KOPT-K1 (cell line): ENCODE results near the gene KCNIP1.
"Not testable (repeated sequence)": the region's sequence is repeated elsewhere in the genome, so short reads cannot be mapped to it uniquely, and the experiment has no call there.

ENCODE experiments used
- H3K27ac ChIP-seq: fragments of 200-600 bp; sonication (generic); 2 replicates; pipeline ENCODE4 v1.5.1; 2016; ENCODE audit warnings: antibody characterized with exemption, mild to moderate bottlenecking, low read depth, low read length; ENCODE audit not compliant: poor library complexity, severe bottlenecking
- H3K36me3 ChIP-seq: fragments of 200-600 bp; sonication (generic); 2 replicates; pipeline ENCODE4 v1.5.1; 2017; ENCODE audit warnings: antibody characterized with exemption, mild to moderate bottlenecking, low read length, moderate library complexity; ENCODE audit not compliant: insufficient read depth
- H3K9me3 ChIP-seq: fragments of 200-600 bp; sonication (generic); 2 replicates; pipeline ENCODE4 v1.5.1; 2017; ENCODE audit warnings: antibody characterized with exemption, low read length, mild to moderate bottlenecking; ENCODE audit not compliant: insufficient read depth, poor library complexity, severe bottlenecking

The KCNIP1 gene

DNA sequence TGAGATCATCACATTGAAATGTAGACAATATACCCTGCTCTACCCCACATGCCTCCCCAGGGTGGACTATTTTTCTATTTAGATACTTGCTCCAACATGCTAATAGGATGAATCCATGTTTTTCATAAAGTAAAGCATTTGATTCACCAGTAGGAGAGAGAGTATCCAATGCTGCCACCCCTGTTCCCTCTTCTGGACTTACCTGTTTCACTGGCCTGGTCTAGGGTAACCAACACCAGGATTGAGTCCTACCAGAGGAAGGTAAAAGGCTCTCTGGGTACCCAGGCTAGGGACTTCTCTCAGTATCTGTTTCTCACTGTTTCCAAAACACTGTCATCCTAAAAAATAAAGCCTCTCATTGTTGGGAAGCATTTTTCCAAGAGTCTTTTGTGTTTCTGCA lies 249.5 kb downstream of the KCNIP1 start:
- Histone ChIP-seq H3K27ac (no peak overlapping the region), H3K9me3 (no peaks in the 10 kb centered on the region), H3K36me3 (no peaks in the 10 kb centered on the region)

DNA sequence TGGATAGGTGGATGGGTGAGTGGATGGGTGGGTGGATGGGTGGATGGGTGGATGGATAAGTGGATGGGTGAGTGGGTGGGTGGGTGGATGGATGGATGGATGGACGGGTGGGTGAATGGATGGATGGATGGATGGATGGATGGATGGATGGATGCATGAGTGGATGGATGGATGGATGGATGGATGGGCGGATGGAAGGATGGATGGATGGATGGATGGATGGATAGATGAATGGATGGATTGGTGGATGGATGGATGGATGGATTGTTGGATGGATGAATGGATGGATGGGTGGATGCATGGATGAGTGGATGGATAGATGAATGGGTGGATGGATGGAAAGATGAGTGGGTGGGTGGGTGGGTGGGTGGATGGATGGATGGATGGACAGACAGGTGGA lies 250.7 kb downstream of the KCNIP1 start:
- H3K9me3 ChIP-seq, H3K36me3 ChIP-seq, H3K27ac ChIP-seq: not testable (repeated sequence)

DNA sequence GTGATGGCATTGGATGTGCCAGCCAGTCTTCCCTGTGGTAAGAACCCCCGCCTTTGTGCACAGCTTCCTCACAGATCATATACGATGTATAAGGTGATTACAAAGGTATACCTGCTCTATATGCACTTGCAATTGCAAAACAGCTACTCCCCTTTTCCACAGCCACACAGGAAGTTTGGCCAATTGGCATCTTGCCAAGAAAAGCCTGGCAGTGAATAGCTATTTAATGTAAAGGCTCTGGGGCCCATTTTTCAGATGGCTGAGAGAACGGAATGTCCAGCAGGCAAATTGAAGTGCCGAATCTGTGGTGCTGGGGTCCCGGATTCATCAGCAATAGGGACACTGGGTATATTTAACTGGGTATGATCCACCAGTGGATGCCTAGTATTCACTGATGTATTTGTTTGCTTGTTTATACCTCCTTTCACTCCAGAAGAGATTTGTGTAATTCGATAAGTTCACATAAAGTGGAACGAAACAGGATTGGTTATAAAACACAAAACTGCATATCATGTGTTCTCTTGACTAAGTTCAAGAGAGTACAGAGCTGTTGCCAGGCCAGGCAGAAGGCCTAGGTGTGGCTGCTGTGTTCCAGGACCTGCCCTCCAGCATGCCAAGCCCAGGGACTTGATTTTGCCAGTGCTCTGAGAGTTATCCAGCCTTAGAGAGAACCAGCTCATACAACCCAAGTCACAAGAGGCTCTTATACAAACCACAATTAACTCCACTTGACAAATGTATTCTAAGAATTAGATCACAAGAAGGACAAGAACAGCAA lies 252.0 kb downstream of the KCNIP1 start:
- no peak overlapping the region for H3K27ac ChIP-seq
- H3K9me3 ChIP-seq, result no peaks in the 10 kb centered on the region
- H3K36me3 ChIP-seq, result no peaks in the 10 kb centered on the region

DNA sequence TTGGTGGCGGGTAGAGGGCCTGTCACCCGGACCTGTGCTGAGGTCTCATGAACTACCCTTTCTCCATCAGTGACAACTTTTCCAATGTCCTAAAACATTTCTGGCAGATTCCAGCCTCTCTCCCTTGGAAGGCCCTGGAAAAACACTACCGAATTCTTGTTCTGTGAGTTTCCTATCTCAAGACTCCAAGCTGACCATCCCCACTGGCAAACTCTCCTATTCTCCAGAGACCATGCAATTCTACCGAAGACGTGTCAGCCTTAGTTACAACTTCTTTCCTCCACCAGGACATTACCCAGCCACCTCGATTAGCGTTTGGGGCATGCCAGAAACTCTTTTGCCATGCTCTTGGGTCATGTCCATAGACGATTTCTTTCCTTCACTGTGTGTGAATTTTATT lies 252.9 kb downstream of the KCNIP1 start:
- Histone ChIP-seq H3K36me3 (no peaks in the 10 kb centered on the region), H3K27ac (no peak overlapping the region)

DNA sequence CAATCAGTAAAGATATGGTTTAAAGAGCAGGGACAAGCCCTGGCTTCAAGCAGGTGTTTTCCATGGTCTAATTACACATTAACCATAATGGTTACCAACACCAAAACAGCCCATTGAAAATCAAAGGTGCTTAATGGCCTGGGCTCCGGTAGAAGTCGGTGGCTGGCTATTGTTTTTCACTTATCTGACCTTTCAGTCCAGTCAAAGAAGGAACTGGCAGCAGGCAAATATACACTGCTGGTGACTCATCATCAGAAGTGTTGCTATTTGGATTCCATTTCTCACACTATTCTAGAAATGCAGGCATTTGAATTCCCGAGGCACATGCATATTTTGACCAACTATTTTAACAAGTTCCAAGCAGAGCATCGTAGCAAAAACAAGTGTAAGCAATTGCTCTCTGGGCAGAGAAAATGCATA lies 253.4 kb downstream of the KCNIP1 start:
- H3K27ac ChIP-seq, result no peak overlapping the region

More for the DNA sequence above, 252.9 kb downstream of the KCNIP1 start:
- no peaks in the 10 kb centered on the region for H3K9me3 ChIP-seq

DNA sequence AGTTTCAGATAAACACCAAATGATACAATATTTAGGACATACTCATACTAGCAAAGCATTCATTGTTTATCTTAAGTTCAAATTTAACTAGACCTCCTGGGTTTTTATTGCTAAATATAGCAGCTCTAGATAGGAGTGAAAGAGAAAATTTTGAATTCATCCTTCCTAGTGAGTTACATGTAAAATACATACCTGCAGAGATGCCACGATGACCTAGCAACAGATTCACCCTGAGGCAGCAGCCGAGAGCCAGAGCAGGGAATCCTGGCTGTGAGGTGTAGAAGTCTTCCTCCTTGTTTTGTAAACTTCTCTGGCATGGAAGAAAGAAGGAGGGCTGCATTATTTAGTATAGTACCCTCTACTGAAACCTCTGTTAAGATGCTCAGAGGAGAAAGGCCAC lies 253.8 kb downstream of the KCNIP1 start:
- Histone ChIP-seq H3K9me3 (no peaks in the 10 kb centered on the region), H3K27ac (no peak overlapping the region), H3K36me3 (no peaks in the 10 kb centered on the region)

More for the DNA sequence above, 253.4 kb downstream of the KCNIP1 start:
- H3K9me3 ChIP-seq, result no peaks in the 10 kb centered on the region
- no peaks in the 10 kb centered on the region for H3K36me3 ChIP-seq

- Histone ChIP-seq H3K9me3 (no peaks in the 10 kb centered on the region), H3K27ac (no peak overlapping the region), H3K36me3 (no peaks in the 10 kb centered on the region)
Observed at GRCh38 chr5:170758481-170758880, 254.7 kb downstream of the KCNIP1 start.

DNA sequence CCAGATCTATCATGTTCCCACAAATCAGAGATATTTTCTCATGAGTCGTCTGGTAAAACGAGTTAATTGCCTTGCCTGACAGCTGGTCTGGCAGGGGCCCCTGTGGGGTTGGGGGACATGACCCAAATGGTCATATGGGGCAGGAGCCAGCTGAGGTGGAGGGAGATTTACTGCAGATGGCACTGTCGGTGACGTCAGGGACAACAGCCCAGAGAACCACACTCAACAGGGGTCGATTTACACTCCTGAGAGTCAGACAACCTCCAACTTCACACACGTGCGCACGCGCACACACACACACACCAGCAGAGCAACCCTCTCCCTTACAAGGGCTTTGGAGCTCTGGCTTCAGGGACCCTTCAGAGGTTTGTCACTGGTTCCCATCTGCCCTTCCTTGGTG lies 256.3 kb downstream of the KCNIP1 start:
- Histone ChIP-seq H3K36me3 (no peaks in the 10 kb centered on the region), H3K27ac (no peak overlapping the region), H3K9me3 (no peaks in the 10 kb centered on the region)

GRCh38 chr5:170761048-170761707 lies 257.4 kb downstream of the KCNIP1 start:
- H3K27ac ChIP-seq, result no peak overlapping the region

DNA sequence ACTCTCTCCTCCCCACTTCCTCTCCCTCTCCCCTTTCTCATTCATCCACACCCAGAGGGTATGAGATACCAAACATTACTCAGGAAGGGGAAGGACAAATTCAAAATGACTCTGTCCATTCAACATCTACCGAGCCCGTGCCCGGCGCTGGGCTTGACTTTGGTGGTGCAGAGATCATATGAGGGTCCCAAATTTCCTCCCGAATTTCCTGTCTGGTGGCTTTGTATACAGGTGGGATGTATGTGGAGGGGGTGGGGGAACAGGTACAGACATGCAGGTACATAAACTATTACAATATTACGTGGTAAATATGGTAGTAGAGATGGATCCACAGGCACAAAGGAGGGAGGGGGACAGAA lies 257.9 kb downstream of the KCNIP1 start:
- Histone ChIP-seq H3K36me3 (no peaks in the 10 kb centered on the region), H3K9me3 (no peaks in the 10 kb centered on the region), H3K27ac (no peak overlapping the region)

More at GRCh38 chr5:170761048-170761707, 257.4 kb downstream of the KCNIP1 start:
- Histone ChIP-seq H3K9me3 (no peaks in the 10 kb centered on the region), H3K36me3 (no peaks in the 10 kb centered on the region)

DNA sequence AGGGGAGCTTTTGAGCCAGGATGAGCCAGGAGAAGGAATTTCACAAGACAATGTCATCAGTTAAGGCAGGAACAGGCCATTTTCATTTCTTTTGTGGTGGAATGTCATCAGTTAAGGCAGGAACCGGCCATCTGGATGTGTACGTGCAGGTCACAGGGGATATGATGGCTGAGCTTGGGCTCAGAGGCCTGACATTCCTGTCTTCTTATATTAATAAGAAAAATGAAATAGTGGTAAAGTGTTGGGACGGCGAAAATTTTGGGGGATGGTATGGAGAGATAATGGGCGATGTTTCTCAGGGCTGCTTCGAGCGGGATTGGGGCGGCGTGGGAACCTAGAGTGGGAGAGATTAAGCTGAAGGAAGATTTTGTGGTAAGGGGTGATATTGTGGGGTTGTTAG lies 258.5 kb downstream of the KCNIP1 start:
- H3K9me3 ChIP-seq, H3K27ac ChIP-seq, H3K36me3 ChIP-seq: not testable (repeated sequence)

DNA sequence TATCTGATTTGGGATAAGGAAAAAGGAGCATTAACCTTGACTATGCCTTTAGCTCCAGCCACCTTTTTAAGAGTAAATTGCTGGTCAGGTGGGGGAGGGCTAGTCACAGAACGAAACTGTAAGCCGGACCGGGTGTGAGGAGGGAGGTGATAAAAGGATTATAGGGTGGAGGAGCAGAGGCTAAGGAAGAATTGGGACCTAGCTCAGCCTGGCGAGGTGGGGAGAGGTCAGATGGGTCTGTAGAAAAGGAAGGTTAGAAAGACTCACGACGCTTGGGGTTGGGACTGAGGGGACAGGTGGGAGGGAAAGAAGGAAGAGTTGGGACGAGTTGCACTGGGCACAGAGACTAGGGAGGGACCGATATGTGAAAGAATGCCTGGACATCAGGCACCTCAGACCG lies 262.0 kb downstream of the KCNIP1 start:
- not testable (repeated sequence) for H3K9me3 ChIP-seq, H3K36me3 ChIP-seq, H3K27ac ChIP-seq

DNA sequence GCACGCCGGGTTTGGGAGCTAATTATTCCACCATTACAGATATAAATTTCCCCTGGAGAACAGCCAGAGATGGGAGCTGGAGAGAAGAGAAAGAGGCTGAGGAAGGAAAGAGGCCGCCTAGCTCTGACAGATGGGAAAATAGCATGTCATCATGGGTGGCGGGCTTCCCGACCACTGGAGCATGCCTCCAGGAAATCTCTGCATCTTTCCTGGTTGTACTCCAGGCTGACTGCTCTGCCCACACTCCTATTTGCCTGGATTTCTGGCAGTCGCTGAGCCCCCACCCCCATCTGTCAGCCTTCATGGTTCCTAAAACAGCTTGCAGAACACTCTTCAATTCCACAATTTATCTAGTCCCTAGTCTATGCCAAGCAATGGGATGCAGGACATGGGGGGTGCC lies 265.4 kb downstream of the KCNIP1 start:
- Histone ChIP-seq H3K9me3 (no peaks in the 10 kb centered on the region), H3K27ac (no peak overlapping the region), H3K36me3 (no peaks in the 10 kb centered on the region)

GRCh38 chr5:170769898-170770416 lies 266.1 kb downstream of the KCNIP1 start:
- Histone ChIP-seq H3K36me3 (no peaks in the 10 kb centered on the region), H3K9me3 (no peaks in the 10 kb centered on the region), H3K27ac (no peak overlapping the region)

GRCh38 chr5:170771496-170771895 lies 267.7 kb downstream of the KCNIP1 start:
- Histone ChIP-seq H3K36me3 (no peaks in the 10 kb centered on the region), H3K9me3 (no peaks in the 10 kb centered on the region)

More at GRCh38 chr5:170771496-170771895, 267.7 kb downstream of the KCNIP1 start:
- no peak overlapping the region for H3K27ac ChIP-seq
